Right cardiac atrium (tissue), 5 donors: ENCODE data around the gene PIGQ. TPM values are rescaled to one million over a fixed set of nuclear protein-coding genes. Genes with fewer than 3 reads are reported as not detected.

Source experiments
- ATAC-seq, 2 donors: fragments of 200-7000 bp; cut with Tn5 transposase; one replicate each; pipeline versions ENCODE4 v1.8.0 to v1.9.1; 2020; ENCODE audit warnings: moderate library complexity in 2 of 2, mild to moderate bottlenecking in 1 of 2
- DNase-seq, 3 donors: peaks; one replicate each; pipeline ENCODE4 v3.0.0-alpha.2; 2020
- H3K27ac ChIP-seq: one replicate; pipeline ENCODE4 v1.5.1; 2013; ENCODE audit warnings: mild to moderate bottlenecking, low read length, control low read depth, moderate library complexity
- H3K27me3 ChIP-seq: one replicate; pipeline ENCODE4 v1.6.1; 2013; ENCODE audit not compliant: control insufficient read depth, insufficient read depth
- H3K4me1 ChIP-seq: one replicate; pipeline ENCODE4 v1.6.1; 2013; ENCODE audit warnings: low read length; ENCODE audit not compliant: control insufficient read depth, insufficient read depth
- H3K4me3 ChIP-seq: one replicate; pipeline ENCODE4 v1.5.1; 2013; ENCODE audit warnings: low read length, control low read depth
- H3K9me3 ChIP-seq: one replicate; pipeline ENCODE4 v1.6.1; 2013; ENCODE audit warnings: low read length; ENCODE audit not compliant: control insufficient read depth
- WGBS: extraction: QIAGEN DNeasy Blood & Tissue Kit; methylation state at CpG from one replicate; pipeline ENCODE4 v1.1.7; 2013; 5-methylcytosine and 5-hydroxymethylcytosine counted together
- intact Hi-C, 4 donors: fragments of 100-400 bp; cut with DNase I; formaldehyde crosslinking; loops; one replicate each; pipeline versions ENCODE4 v1.11.0 to v1.14.0; 2022 to 2023
- polyA plus RNA-seq: library from polyadenylated mRNA; stranded (reverse); fragments of 200-250 nt; gene quantifications from one replicate; pipeline ENCODE4 v1.2.3, GENCODE V29; 2013
- total RNA-seq, 4 donors: library from RNA; stranded (reverse); fragmentation: NEBNext Ultra II Directional; extraction: Animal tissue kit (Norgen Biotek cat#: 25700); gene quantifications; one replicate each; pipeline ENCODE4 v1.2.1, GENCODE V29; 2021
- donor health status: healthy with polysubstance abuse.
- donor health status: DM: no; HTN: yes; CAD: no.
- donor health status: DM: no; HTN: no; CAD: no.
- donor health status: DM: no; HTN: yes; CAD: no; lungs with severe emphysema.
- donor health status: DM: yes; HTN: yes; CAD: no.

PIGQ gene
- total and polyA plus RNA-seq, 5 donors, result 19.8 to 23.0 (median 22.7) TPM

DNA sequence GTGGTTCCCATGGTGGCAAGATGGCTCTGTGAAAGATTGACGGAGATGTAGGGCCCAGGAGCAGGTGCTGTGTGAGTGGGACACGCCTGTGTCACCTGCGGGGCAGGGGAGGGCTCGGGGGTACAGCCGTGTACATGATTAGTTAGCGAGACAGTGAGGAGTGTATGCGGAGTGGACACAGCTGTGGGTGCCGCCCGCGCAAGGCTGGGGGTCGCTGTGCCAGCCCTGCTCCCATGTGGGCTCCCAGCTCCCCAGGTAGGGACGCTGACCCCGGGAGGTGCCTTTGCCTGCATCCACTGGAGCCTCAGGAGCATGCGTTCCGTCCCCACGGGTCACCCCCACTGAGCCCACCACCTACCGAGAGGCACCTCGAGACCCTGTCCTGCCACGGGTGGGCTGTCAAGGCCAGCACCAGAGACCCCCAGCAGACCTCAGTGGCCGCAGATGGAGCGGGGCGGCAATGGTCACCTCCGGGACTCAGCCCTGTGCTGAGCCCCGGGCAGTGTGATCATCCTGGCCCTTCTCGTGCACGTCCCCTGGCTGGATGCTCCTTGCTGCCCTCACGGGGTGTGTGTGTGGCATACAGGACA is 34.8 kb upstream of the PIGQ start:
- intact Hi-C loops, result no loop called here
- Histone ChIP-seq H3K9me3 (no peaks in the 10 kb centered on the region), H3K27me3 (no peaks in the 10 kb centered on the region), H3K27ac (no peak overlapping the region), H3K4me3 (no peak overlapping the region), H3K4me1 (no peaks in the 10 kb centered on the region)
- WGBS, result 92% methylated on average over 27 of the region's 27 CpGs
- DNase-seq (no peak), ATAC-seq (no peak)

DNA sequence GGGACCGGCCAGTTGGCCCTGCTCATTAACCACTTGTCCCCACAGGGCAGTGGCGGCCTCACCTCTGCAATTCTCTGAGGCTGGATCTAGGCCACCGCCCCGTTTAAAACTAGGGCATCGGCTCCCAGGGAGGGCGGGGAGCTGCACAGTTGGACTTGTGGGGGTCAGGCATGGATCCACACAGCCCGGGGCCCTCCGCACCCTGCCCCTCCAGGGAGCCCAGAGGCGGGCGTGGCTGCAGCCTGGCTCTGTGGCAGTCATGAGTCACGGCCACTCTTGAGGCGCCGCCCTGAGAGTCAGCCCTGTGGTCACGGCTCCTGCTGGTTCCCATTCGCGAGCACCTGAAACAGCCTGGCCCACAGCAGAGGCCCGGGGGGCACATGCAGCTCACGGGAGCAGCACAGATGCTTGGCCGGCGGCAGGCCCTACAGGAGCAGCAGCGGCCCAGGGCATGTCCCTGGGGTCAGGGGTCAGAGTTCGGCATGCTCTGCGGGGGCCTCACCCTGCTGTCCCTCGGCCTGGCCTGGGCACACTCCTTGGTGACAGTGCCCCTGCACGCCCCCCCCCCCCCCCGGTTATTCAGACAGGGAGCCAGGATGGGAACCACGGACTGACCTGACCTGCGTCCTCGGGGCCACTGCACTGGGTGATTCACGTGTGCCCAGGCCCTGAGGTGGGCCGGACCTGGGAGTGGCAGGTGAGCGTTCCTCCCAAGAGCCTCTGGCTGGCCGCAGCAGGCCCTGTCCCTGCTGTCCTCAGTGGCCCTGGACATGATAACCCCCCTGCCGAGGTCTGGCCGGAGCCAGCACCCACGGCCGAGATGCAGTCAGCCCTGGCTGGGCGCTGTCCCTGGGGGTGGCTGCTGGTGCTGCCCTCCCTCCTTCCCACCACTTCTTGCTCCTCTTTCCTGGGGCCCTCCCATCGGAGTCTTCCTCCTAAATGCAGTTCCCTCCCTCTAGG is 34.0 kb upstream of the PIGQ start:
- Histone ChIP-seq H3K27ac (no peak overlapping the region), H3K4me3 (no peak overlapping the region), H3K9me3 (no peaks in the 10 kb centered on the region), H3K4me1 (no peaks in the 10 kb centered on the region), H3K27me3 (no peaks in the 10 kb centered on the region)
- intact Hi-C loops, result no loop called here
- DNase-seq (peak in 1 of 3 donors; percentile 61), ATAC-seq (peak; percentile 18 to 52)
- WGBS, result 84% methylated on average over 39 of the region's 39 CpGs

DNA sequence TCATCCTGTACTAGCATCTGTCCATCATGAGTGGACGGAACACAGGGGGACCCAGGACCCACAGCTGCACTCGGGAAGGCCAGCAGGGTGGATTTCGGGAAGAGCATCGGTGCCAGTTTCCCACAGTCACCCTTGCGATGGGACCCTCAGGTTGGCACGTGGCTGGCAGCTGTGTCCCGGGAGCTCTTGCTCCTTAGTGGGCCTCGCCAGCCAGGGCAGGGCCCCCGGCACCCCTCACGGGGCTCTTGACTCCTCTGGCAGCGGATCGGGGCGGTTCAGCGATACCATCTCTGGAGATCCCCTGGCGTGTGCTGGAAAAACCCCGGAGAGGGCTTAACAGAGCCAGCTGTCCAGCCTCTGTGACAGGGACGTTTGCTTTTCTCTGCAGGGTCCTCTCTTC is 33.0 kb upstream of the PIGQ start:
- no peak for ATAC-seq
- DNase-seq, result no peak
- H3K27me3 ChIP-seq, result no peaks in the 10 kb centered on the region
- H3K27ac ChIP-seq, result no peak overlapping the region
- WGBS, result 90% methylated on average over 17 of the region's 17 CpGs
- H3K4me1 ChIP-seq, result no peaks in the 10 kb centered on the region
- intact Hi-C loops, result no loop called here
- no peaks in the 10 kb centered on the region for H3K9me3 ChIP-seq
- no peak overlapping the region for H3K4me3 ChIP-seq

DNA sequence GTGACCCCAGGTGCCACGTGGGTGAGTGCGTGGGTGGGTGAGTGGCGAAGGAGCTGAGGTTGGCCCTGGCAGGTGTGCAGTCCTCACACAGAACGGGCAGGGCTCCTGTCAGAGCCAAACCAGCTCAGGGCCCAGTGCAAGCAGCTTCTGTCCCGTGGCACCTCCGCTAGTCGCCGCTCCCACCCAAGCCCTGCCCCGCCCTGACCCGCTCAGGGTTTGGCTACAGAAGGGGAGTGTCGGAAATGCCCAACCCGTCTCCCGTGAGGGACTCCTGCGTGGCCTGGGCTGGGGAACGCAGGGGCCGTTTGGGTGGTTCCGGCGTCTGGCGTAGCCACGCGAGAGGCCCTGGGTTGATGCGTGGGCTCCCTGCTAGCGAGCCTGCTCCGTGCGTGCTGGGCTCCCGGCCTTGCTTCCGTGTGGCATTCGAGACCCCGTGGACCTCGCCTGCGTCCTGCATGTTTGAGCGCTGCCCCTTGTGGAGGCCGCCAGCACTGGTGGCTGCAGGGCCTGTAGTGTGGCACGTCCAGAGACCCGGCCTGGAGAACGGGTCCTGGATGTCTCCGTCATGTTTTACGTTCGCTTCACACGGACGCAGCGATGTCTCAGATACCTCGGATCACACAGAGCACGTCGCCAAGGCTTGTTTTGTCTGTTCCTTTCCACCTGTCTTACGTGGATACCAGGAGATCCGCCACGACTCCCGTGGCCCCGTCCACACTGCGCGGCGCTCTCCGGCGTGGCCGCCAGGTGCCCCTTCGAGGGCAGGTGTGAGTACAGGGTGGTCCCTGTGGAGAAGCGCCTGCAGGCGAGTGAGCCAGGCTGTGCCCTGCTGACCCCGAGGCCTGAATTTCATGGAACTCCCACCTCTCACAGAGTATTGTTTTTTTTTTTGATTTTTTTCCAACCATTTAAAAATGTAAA is 32.1 kb upstream of the PIGQ start:
- Histone ChIP-seq H3K4me3 (no peak overlapping the region), H3K4me1 (no peaks in the 10 kb centered on the region), H3K27me3 (no peaks in the 10 kb centered on the region), H3K27ac (no peak overlapping the region), H3K9me3 (no peaks in the 10 kb centered on the region)
- 95% methylated on average over 60 of the region's 60 CpGs for WGBS
- intact Hi-C loops, result no loop called here
- ATAC-seq (no peak), DNase-seq (no peak)

DNA sequence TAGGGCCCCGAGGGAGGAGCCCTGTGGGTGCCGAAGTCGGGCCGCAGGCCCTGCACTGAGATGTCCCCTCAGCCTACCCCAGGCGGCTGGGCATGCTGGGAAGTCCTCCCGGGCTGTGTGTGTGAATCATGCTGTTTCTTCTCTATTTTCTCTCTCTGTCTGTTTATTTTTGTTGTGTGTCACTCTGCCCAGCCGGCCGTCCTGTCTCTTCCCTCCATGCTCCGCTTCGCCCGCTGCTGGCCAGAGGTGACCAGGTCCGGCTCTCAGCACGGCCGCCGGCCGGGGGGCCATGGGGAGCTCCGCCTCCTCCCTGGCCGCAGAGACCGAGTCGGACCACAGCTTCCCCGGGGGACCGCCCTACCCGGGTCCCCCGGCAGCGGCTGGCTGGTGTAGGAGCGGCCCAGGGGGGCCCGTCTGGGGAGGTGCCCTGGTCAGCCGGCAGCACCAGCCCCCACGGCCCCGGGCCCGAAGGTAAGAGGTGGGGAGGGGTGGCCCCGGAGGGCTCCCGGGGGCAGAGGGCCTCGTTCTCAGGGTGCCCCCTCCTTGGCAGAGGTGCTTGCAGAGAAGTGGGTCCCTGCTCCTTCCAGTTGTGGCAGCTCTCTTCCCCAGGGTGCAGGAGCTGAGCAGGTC is 29.8 kb upstream of the PIGQ start:
- 89% methylated on average over 34 of the region's 34 CpGs for WGBS
- Histone ChIP-seq H3K27ac (no peak overlapping the region), H3K4me3 (no peak overlapping the region), H3K27me3 (no peaks in the 10 kb centered on the region), H3K4me1 (no peaks in the 10 kb centered on the region), H3K9me3 (no peaks in the 10 kb centered on the region)
- DNase-seq (no peak), ATAC-seq (no peak)
- intact Hi-C loops, result no loop called here

DNA sequence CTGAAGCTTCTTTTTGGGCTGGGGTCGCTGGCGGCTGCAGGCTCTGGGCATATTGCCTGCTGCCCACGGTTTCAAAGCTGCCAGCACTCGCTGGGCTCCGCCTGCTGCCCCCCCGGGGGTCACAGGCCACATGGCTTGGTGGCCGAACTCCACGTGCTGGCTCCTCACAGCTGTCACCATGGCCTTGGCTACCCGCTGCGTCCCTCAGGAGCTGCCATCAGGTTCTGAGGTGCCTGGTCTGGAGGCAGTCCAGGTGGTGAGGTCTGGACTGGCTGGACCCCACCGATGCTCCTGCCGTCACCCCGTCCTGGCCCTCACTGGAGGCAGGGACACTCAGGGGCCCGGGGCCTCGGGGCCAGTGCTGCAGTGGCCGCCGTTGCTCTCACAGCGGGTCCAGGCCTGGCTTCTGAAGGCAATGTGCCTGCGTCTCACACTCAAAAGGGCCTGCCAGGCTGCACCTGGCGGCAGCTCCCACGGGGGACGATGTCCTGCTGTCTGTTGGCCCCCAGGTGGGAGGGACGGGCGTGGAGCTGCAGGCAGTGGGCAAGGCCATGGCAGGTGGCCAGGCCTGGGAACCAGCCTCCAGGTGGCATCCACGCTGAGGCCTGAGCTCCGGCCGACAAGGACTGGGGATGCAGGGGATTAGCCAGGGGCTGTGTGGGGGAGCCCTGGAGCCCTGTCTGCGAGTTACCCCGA is 29.0 kb upstream of the PIGQ start:
- no peak overlapping the region for H3K27ac ChIP-seq
- intact Hi-C loops, result no loop called here
- WGBS, result 90% methylated on average over 29 of the region's 29 CpGs

DNA sequence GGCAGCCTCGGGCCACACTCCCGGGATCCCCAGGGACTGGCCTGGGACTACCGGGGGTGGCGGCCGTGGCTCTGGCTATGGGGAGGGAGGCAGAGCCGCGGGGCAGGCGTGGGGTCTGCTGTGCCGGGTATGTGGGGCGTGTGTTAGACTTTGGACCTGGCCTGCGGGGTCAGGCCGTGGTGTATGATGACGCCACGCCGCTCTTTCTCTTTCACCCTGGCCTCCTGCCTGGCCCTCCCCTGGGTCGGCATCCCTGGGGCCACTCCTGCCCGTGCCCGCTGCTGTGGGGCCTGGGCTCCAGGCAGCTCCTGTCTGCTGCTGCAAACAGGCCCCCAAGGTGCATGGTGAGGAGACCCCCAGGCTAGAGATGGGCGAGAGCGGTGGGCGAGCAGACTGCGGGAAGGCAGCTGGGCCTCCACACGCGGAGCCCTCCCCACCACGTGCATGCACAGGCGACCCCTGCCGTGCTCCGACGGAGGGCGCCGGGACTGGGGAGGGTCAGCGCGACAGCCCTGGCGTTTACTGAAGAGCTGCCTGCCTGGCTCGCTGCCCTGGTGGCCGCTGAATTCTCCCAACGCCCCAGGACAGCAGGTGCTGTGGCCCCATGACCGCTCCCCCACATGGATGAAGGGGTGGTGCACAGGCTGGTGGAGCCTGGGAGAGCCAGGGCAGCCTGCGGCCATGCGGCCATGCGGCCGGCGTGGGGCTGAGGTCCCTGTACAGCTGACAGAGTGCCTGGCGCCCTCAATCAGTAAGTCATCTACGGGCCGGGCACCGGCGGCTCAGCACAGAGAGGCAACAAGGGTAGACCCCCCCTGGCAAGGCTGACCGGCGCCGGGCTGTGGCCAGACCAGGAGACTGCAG is 26.2 kb upstream of the PIGQ start:
- no peak for DNase-seq
- 93% methylated on average over 51 of the region's 51 CpGs for WGBS
- H3K4me1 ChIP-seq, result no peaks in the 10 kb centered on the region
- no peak for ATAC-seq
- no peak overlapping the region for H3K4me3 ChIP-seq
- no peaks in the 10 kb centered on the region for H3K27me3 ChIP-seq
- intact Hi-C loops, result no loop called here
- H3K27ac ChIP-seq, result no peak overlapping the region
- H3K9me3 ChIP-seq, result no peaks in the 10 kb centered on the region

More for the DNA sequence above, 29.0 kb upstream of the PIGQ start:
- no peaks in the 10 kb centered on the region for H3K9me3 ChIP-seq
- no peak for ATAC-seq
- no peak for DNase-seq
- no peak overlapping the region for H3K4me3 ChIP-seq
- no peaks in the 10 kb centered on the region for H3K27me3 ChIP-seq
- H3K4me1 ChIP-seq, result no peaks in the 10 kb centered on the region

DNA sequence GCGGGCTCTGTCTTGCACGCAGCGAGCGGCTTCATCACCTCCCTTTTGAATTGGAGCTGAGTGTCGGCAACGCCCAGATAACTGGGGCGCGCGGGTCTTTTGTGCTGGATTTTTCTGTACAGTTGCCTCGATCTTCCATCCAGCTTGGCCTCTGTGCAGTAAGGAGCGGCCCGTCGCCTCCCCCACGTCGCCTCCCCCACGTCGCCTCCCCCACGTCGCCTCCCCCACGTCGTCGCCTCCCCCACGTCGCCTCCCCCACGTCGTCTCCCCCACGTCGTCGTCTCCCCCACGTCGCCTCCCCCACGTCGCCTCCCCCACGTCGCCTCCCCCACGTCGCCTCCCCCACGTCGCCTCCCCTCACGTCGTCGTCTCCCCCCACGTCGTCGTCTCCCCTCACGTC is 25.3 kb upstream of the PIGQ start:
- 91% methylated on average over 46 of the region's 46 CpGs for WGBS
- no peak for ATAC-seq
- intact Hi-C loops, result no loop called here

DNA sequence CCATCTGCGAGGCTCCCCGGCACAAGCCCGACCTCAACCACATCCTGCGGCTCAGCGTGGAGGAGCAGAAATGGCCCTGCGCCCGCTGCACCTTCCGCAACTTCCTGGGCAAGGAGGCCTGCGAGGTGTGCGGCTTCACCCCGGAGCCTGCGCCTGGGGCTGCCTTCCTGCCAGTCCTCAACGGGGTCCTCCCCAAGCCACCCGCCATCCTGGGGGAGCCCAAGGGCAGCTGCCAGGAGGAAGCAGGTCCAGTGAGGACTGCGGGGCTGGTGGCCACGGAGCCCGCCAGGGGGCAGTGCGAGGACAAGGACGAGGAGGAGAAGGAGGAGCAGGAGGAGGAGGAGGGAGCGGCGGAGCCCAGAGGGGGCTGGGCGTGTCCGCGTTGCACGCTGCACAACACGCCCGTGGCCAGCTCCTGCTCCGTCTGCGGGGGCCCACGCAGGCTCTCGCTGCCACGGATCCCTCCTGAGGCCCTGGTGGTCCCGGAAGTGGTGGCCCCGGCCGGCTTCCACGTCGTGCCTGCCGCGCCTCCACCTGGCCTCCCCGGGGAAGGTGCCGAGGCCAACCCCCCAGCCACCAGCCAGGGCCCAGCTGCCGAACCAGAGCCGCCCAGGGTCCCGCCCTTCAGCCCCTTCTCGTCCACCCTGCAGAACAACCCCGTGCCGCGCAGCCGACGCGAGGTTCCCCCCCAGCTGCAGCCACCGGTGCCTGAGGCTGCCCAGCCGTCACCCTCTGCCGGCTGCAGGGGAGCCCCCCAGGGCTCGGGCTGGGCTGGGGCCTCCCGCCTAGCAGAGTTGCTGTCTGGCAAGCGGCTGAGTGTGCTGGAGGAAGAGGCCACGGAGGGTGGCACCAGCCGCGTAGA is 22.6 kb upstream of the PIGQ start:
- WGBS, result 83% methylated on average over 60 of the region's 60 CpGs
- no peaks in the 10 kb centered on the region for H3K4me1 ChIP-seq
- no peaks in the 10 kb centered on the region for H3K9me3 ChIP-seq
- no peak overlapping the region for H3K27ac ChIP-seq
- no peak overlapping the region for H3K4me3 ChIP-seq
- peak; percentile 65 to 91 (median 87) for DNase-seq
- intact Hi-C loops, result no loop called here
- peak; percentile 51 to 64 for ATAC-seq
- H3K27me3 ChIP-seq, result no peaks in the 10 kb centered on the region

More for the DNA sequence above, 25.3 kb upstream of the PIGQ start:
- Histone ChIP-seq H3K4me1 (no peaks in the 10 kb centered on the region), H3K9me3 (no peaks in the 10 kb centered on the region), H3K27ac (no peak overlapping the region), H3K27me3 (no peaks in the 10 kb centered on the region), H3K4me3 (no peak overlapping the region)
- DNase-seq, result no peak
